GM19452 (cell line): Measurements from ENCODE around the gene FMO3.

Experiments
- ATAC-seq: cut with Tn5 transposase; IDR thresholded peaks from one replicate; pipeline ENCODE4 v1.9.1; 2021; ENCODE audit not compliant: unreplicated experiment

FMO3 gene

GRCh38 chr1:171090604-171091003 lies at the start of gene FMO3:
TSS of gene FMO3 (plus strand) at chr1:171090905. CDS start at chr1:171092659, 1,754 bp downstream.
- ATAC-seq, result no peak

GRCh38 chr1:171048014-171048413 lies 42.7 kb upstream of the FMO3 start:
- no peak for ATAC-seq

GRCh38 chr1:171052977-171053376 lies 37.7 kb upstream of the FMO3 start:
- ATAC-seq, result no peak

GRCh38 chr1:171055966-171056643 lies 34.6 kb upstream of the FMO3 start:
- ATAC-seq, result no peak

GRCh38 chr1:171061425-171062143 lies 29.1 kb upstream of the FMO3 start:
- no peak for ATAC-seq

- ATAC-seq, result no peak
These were observed 27.8 kb upstream of the FMO3 start for GRCh38 chr1:171062902-171063301.

- no peak for ATAC-seq
These were observed 15.7 kb upstream of the FMO3 start for GRCh38 chr1:171075041-171075440.

GRCh38 chr1:171081314-171081753 lies 9.4 kb upstream of the FMO3 start:
- no peak for ATAC-seq

- ATAC-seq, result no peak
These were observed 8.9 kb upstream of the FMO3 start for GRCh38 chr1:171081763-171082201.

- ATAC-seq, result no peak
These were observed 8.1 kb upstream of the FMO3 start for GRCh38 chr1:171082606-171083005.

GRCh38 chr1:171083222-171083621 lies 7.5 kb upstream of the FMO3 start:
- ATAC-seq, result no peak

- no peak for ATAC-seq
These were observed 6.6 kb upstream of the FMO3 start for GRCh38 chr1:171084091-171084490.

GRCh38 chr1:171084870-171085269 lies 5.8 kb upstream of the FMO3 start:
- no peak for ATAC-seq

- no peak for ATAC-seq
These were observed 2.8 kb upstream of the FMO3 start for GRCh38 chr1:171087896-171088295.

- no peak for ATAC-seq
These were observed 13.2 kb downstream of the FMO3 start for GRCh38 chr1:171103862-171104261.

GRCh38 chr1:171107262-171107940 lies 16.7 kb downstream of the FMO3 start:
- no peak for ATAC-seq

- ATAC-seq, result no peak
These were observed 17.3 kb downstream of the FMO3 start for GRCh38 chr1:171107969-171108368.

GRCh38 chr1:171109966-171110365 lies 19.3 kb downstream of the FMO3 start:
- ATAC-seq, result no peak

GRCh38 chr1:171110621-171111326 lies 20.1 kb downstream of the FMO3 start:
- ATAC-seq, result no peak

- ATAC-seq, result no peak
These were observed 21.4 kb downstream of the FMO3 start for GRCh38 chr1:171112119-171112518.

GRCh38 chr1:171113382-171113781 lies 22.7 kb downstream of the FMO3 start:
- no peak for ATAC-seq
